PC-9 (cell line): ENCODE measurements around the gene LBH. TPM values are rescaled to one million over a fixed set of nuclear protein-coding genes. Genes with fewer than 3 reads are reported as not detected.
A peak's percentile ranks its signal among the peaks of the same experiment; 100 is the strongest.

Source experiments
- BruUV-seq: library from RNA; stranded (reverse); fragments of 400-500 nt; replicated peaks from 2 replicates; lab custom pipeline; 2021; lab: Mats Ljungman, UMichigan
- CTCF ChIA-PET: fragments of 300-600 bp; sonication (Branson Sonifier 250); formaldehyde crosslinking; loops from one replicate; lab custom pipeline; 2022; ENCODE audit warnings: antibody characterized with exemption; lab: Charles Lee
- POLR2A ChIA-PET: fragments of 300-600 bp; sonication (Branson Sonifier 250); formaldehyde crosslinking; loops from one replicate; lab custom pipeline; 2022; ENCODE audit warnings: antibody characterized with exemption; ENCODE audit not compliant: unreplicated experiment; lab: Charles Lee
- DNase-seq, 2 experiments: peaks; one replicate each; pipeline versions ENCODE4 v3.0.0 to v3.0.0-alpha.2; 2015 to 2022; ENCODE audit warnings: mixed read lengths in 1 of 2
- H2AFZ ChIP-seq: fragments of 200-600 bp; sonication (generic); 2 replicates; pipeline ENCODE4 v1.8.1; 2017; ENCODE audit warnings: antibody characterized with exemption
- H3F3A ChIP-seq: fragments of 200-600 bp; sonication (generic); 2 replicates; pipeline ENCODE4 v1.8.1; 2017; ENCODE audit warnings: antibody characterized with exemption, mild to moderate bottlenecking, low read depth; ENCODE audit not compliant: insufficient read depth
- H3K27ac ChIP-seq: fragments of 200-600 bp; sonication (generic); 2 replicates; pipeline ENCODE4 v1.6.1; 2016; ENCODE audit warnings: mixed run types
- H3K27me3 ChIP-seq: fragments of 200-600 bp; sonication (generic); 2 replicates; pipeline ENCODE4 v1.6.1; 2016; ENCODE audit warnings: low read depth, mixed run types; ENCODE audit not compliant: insufficient read depth
- H3K36me3 ChIP-seq: fragments of 200-600 bp; sonication (generic); 2 replicates; pipeline ENCODE4 v1.6.1; 2016; ENCODE audit warnings: low read depth, mixed run types
- H3K4me1 ChIP-seq: fragments of 200-600 bp; sonication (generic); replicated peaks from 2 replicates; pipeline ENCODE4 v1.6.1; 2016; ENCODE audit warnings: mixed run types; ENCODE audit not compliant: insufficient read depth
- H3K4me2 ChIP-seq: fragments of 200-600 bp; sonication (generic); 2 replicates; pipeline ENCODE4 v1.6.1; 2017; ENCODE audit warnings: mixed run types
- H3K4me3 ChIP-seq: fragments of 200-600 bp; sonication (generic); 2 replicates; pipeline ENCODE4 v1.6.1; 2016; ENCODE audit warnings: mixed run types
- H3K79me2 ChIP-seq: fragments of 200-600 bp; sonication (generic); 2 replicates; pipeline ENCODE4 v1.6.1; 2017; ENCODE audit warnings: low read depth, mixed run types
- H3K9me2 ChIP-seq: fragments of 200-600 bp; sonication (generic); 2 replicates; pipeline ENCODE4 v1.8.1; 2017; ENCODE audit warnings: mild to moderate bottlenecking; ENCODE audit not compliant: insufficient read depth
- H3K9me3 ChIP-seq: fragments of 200-600 bp; sonication (generic); 2 replicates; pipeline ENCODE4 v1.8.1; 2016; ENCODE audit warnings: low read depth; ENCODE audit not compliant: insufficient read depth
- H4K20me1 ChIP-seq: fragments of 200-600 bp; sonication (generic); 2 replicates; pipeline ENCODE4 v1.8.1; 2017; ENCODE audit not compliant: insufficient read depth
- CTCF ChIP-seq: fragments of 200-600 bp; sonication (generic); conservative IDR thresholded peaks from 2 replicates; pipeline ENCODE4 v1.6.1; 2017; ENCODE audit warnings: mixed run types, antibody characterized with exemption, mild to moderate bottlenecking, moderate library complexity
- EZH2 ChIP-seq: fragments of 200-600 bp; sonication (generic); IDR thresholded peaks from 2 replicates; pipeline ENCODE4 v1.8.0; 2017; ENCODE audit warnings: antibody characterized with exemption, low read depth
- intact Hi-C: fragments of 100-400 bp; cut with micrococcal nuclease; formaldehyde crosslinking; loops from one replicate; pipeline ENCODE4 v1.10.0; 2022; ENCODE audit not compliant: unreplicated experiment
- total RNA-seq: library from RNA; stranded (reverse); gene quantifications from 2 replicates; pipeline ENCODE4 v1.2.3, GENCODE V29; 2021

Gene LBH
- total RNA-seq, 1 experiment from 2014 or later, result 30.6 TPM

- ChIA-PET CTCF (interaction anchor here (1.2 kb wide), 2 partner anchors 14 to 479 kb away, joined by 4 to 5 read pairs; no protein-coding TSS in a partner anchor), POLR2A (interaction anchor here (0.6 kb wide), 1 partner anchor 15 kb away, joined by 4 read pairs; no protein-coding TSS in a partner anchor)
- Histone ChIP-seq H3K4me1 (peaks cover 18% of the 10 kb centered on the region), H2AFZ (no peak overlapping the region), H3K4me3 (no peak overlapping the region), H3F3A (peaks cover 19% of the 10 kb centered on the region), H3K27me3 (0 out of 2 replicates have a peak, but pooled peaks cover 13% of the 10 kb centered on the region), H3K4me2 (no peak overlapping the region), H3K79me2 (no peaks in the 10 kb centered on the region), H4K20me1 (no peaks in the 10 kb centered on the region), H3K9me3 (no peaks in the 10 kb centered on the region), H3K9me2 (no peaks in the 10 kb centered on the region), H3K27ac (no peak overlapping the region), H3K36me3 (no peaks in the 10 kb centered on the region)
- TF ChIP-seq EZH2, result no peak
- no peak for TF ChIP-seq CTCF
- intact Hi-C loops, result loop anchor here (5.0 kb wide), 1 partner anchor 180 kb away; no protein-coding TSS in a partner anchor
- DNase-seq, result peak in 1 of 2 experiments; percentile 39
- no TSS peak for BruUV-seq
These were observed 864 bp downstream of the LBH start for GRCh38 chr2:30231996-30232800.

DNA sequence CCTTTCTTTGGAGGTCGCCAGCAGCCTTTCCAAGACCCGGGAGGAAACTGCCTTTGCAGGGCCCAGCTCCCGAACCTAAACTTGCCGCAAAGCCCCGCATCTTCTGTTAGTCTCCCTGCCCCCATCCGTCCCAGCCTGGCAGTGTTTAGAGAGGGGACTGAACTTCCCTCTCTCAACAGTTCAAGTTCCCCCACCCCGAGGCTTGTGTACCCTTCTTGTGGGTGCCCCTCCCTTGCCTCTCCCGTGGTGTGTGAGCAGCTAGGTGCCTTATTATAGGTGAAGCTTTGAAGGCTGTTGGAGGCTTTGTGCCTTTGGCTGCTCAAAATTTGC lies 1.4 kb downstream of the LBH start:
- Histone ChIP-seq H3K9me2 (no peaks in the 10 kb centered on the region), H4K20me1 (no peaks in the 10 kb centered on the region), H3K4me1 (peaks cover 18% of the 10 kb centered on the region), H2AFZ (no peak overlapping the region), H3K9me3 (no peaks in the 10 kb centered on the region), H3K27ac (no peak overlapping the region), H3K4me3 (no peak overlapping the region), H3K27me3 (0 out of 2 replicates have a peak, but pooled peaks cover 13% of the 10 kb centered on the region), H3K36me3 (no peaks in the 10 kb centered on the region), H3K4me2 (no peak overlapping the region), H3F3A (peaks cover 19% of the 10 kb centered on the region), H3K79me2 (no peaks in the 10 kb centered on the region)
- DNase-seq, result no peak
- BruUV-seq, result no TSS peak
- POLR2A ChIA-PET, result interaction anchor here (0.6 kb wide), 1 partner anchor 16 kb away, joined by 4 read pairs; no protein-coding TSS in a partner anchor
- intact Hi-C loops, result loop anchor here (5.0 kb wide), 1 partner anchor 180 kb away; no protein-coding TSS in a partner anchor
- CTCF ChIA-PET, result interaction anchor here (0.6 to 1.2 kb wide), 3 partner anchors 15 to 478 kb away, joined by 4 to 17 read pairs (median 5); no protein-coding TSS in a partner anchor
- no peak for TF ChIP-seq EZH2
- no peak for TF ChIP-seq CTCF

DNA sequence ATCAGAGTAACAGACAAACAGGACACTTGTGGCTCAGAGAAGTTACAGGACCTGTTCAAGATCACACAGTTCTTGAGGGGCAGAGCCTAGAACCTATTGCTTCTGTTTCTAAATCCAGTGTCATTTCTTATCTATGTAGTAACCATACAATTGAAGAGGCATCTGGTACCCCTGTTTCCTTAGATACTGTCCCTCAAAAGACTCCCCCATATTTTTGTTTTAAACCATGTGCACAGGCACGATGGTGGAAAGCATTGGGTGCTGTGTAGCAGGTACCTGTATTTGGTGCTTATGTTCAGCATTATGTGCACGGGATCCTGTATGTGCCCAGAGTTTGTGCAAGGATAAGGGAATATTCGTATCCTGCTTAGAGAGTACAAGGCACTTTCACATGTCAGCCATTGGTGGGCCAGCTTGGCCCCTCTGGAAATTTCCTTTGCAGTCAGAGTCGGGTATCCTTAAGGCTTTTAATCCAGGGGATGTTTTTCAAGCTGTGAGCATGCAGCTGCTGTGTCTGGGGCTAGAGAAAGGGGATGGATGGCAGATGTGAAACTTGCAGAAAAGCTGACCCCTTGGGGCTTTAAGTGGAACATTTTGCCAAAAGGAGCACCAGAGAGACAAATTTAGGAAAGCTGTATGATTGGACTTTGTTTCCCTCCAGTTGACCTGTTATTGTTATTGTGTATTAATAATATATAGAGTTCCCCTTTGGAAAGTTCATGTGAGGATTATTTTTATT lies 2.1 kb downstream of the LBH start:
- no peaks in the 10 kb centered on the region for H4K20me1 ChIP-seq
- DNase-seq, result no peak

More for the DNA sequence above, 2.1 kb downstream of the LBH start:
- H3K9me3 ChIP-seq, result no peaks in the 10 kb centered on the region
- TSS peak; percentile 20 for BruUV-seq
- no peaks in the 10 kb centered on the region for H3K79me2 ChIP-seq
- H3K36me3 ChIP-seq, result no peaks in the 10 kb centered on the region
- intact Hi-C loops, result loop anchor here (1.0 to 5.0 kb wide), 5 partner anchors 15 to 214 kb away; partner anchors contain the start of gene LCLAT1
- no peaks in the 10 kb centered on the region for H3K9me2 ChIP-seq
- H3K27me3 ChIP-seq, result 0 out of 2 replicates have a peak, but pooled peaks cover 13% of the 10 kb centered on the region
- H3K27ac ChIP-seq, result no peak overlapping the region
- H3F3A ChIP-seq, result peaks cover 19% of the 10 kb centered on the region
- CTCF ChIA-PET, result interaction anchor here (0.6 to 1.3 kb wide), 4 partner anchors 15 to 478 kb away, joined by 4 to 17 read pairs (median 4); no protein-coding TSS in a partner anchor
- no peak overlapping the region for H2AFZ ChIP-seq
- peak overlapping the region; percentile 41 for H3K4me2 ChIP-seq
- peaks cover 18% of the 10 kb centered on the region for H3K4me1 ChIP-seq
- TF ChIP-seq EZH2 (no peak), CTCF (no peak)
- POLR2A ChIA-PET, result interaction anchor here (0.6 to 1.0 kb wide), 3 partner anchors 15 to 129 kb away, joined by 3 to 12 read pairs (median 3); no protein-coding TSS in a partner anchor
- H3K4me3 ChIP-seq, result no peak overlapping the region
